Liver (tissue), 9 donors: ENCODE results near the gene PRTFDC1. TPM values are rescaled to one million over a fixed set of nuclear protein-coding genes. Genes with fewer than 3 reads are reported as not detected.
A peak's percentile ranks its signal among the peaks of the same experiment; 100 is the strongest.

Experiments used
- DNase-seq: peaks from one replicate; pipeline ENCODE4 v3.0.0-alpha.2; 2017; ENCODE audit warnings: low spot score
- H3K27ac ChIP-seq, 2 donors: one replicate each; pipeline ENCODE4 v1.7.0; 2013; ENCODE audit warnings: inconsistent platforms in 2 of 2, low read length in 2 of 2, control low read depth in 1 of 2, low read depth in 1 of 2, mild to moderate bottlenecking in 1 of 2
- H3K27me3 ChIP-seq, 4 donors: one replicate each; pipeline versions ENCODE4 v1.6.1 to v1.7.0; 2013; ENCODE audit warnings: low read length in 3 of 4, inconsistent platforms in 1 of 4, mild to moderate bottlenecking in 1 of 4, moderate library complexity in 1 of 4; ENCODE audit not compliant: control insufficient read depth in 4 of 4, insufficient read depth in 4 of 4
- H3K36me3 ChIP-seq, 4 donors: one replicate each; pipeline versions ENCODE4 v1.6.1 to v1.7.0; 2013; ENCODE audit warnings: low read length in 3 of 4, mild to moderate bottlenecking in 3 of 4, low read depth in 1 of 4, moderate library complexity in 1 of 4; ENCODE audit not compliant: control insufficient read depth in 4 of 4, insufficient read depth in 3 of 4
- H3K4me1 ChIP-seq, 4 donors: one replicate each; pipeline versions ENCODE4 v1.6.1 to v1.7.0; 2013; ENCODE audit warnings: low read length in 3 of 4, mild to moderate bottlenecking in 3 of 4, moderate library complexity in 1 of 4; ENCODE audit not compliant: control insufficient read depth in 4 of 4, insufficient read depth in 4 of 4
- H3K4me3 ChIP-seq, 3 donors: one replicate each; pipeline versions ENCODE4 v1.6.1 to v1.7.0; 2013; ENCODE audit warnings: low read length in 3 of 3, control low read depth in 1 of 3, low read depth in 1 of 3, mild to moderate bottlenecking in 1 of 3
- H3K9ac ChIP-seq, 2 donors: one replicate each; pipeline ENCODE4 v1.7.0; 2013; ENCODE audit warnings: low read length in 2 of 2, mild to moderate bottlenecking in 2 of 2, moderate library complexity in 2 of 2, control low read depth in 1 of 2, low read depth in 1 of 2
- H3K9me3 ChIP-seq, 4 donors: one replicate each; pipeline versions ENCODE4 v1.6.1 to v1.7.0; 2013; ENCODE audit warnings: low read length in 3 of 4; ENCODE audit not compliant: control insufficient read depth in 4 of 4
- ATF3 ChIP-seq: IDR thresholded peaks from 2 replicates; pipeline ENCODE4 v1.6.1; 2016; ENCODE audit warnings: antibody characterized with exemption
- CTCF ChIP-seq: fragments of 150-350 bp; IDR thresholded peaks from 2 replicates; pipeline ENCODE4 v1.5.1; 2017; ENCODE audit warnings: improper control_type of control experiment, low read depth, low read length; ENCODE audit not compliant: missing input control
- EGR1 ChIP-seq, 2 donors: IDR thresholded peaks; 2 replicates each; pipeline ENCODE4 v1.6.1; 2016 to 2018; ENCODE audit warnings: antibody characterized with exemption in 2 of 2, low read depth in 2 of 2
- FOXA1 ChIP-seq: IDR thresholded peaks from 2 replicates; pipeline ENCODE4 v1.6.1; 2016; ENCODE audit warnings: antibody characterized with exemption
- GABPA ChIP-seq, 2 donors: IDR thresholded peaks in 1 of 2; conservative IDR thresholded peaks in 1 of 2; 2 replicates each; pipeline ENCODE4 v1.6.1; 2016; ENCODE audit warnings: antibody characterized with exemption in 2 of 2, mild to moderate bottlenecking in 1 of 2, moderate library complexity in 1 of 2
- HNF4A ChIP-seq, 2 donors: conservative IDR thresholded peaks; 2 replicates each; pipeline ENCODE4 v1.6.1; 2016; ENCODE audit warnings: antibody characterized with exemption in 2 of 2, mild to moderate bottlenecking in 2 of 2
- JUND ChIP-seq, 2 donors: IDR thresholded peaks; 2 replicates each; pipeline ENCODE4 v1.6.1; 2016; ENCODE audit warnings: antibody characterized with exemption in 2 of 2
- RAD21 ChIP-seq, 2 donors: IDR thresholded peaks; 2 replicates each; pipeline ENCODE4 v1.6.1; 2016; ENCODE audit warnings: antibody characterized with exemption in 2 of 2, mild to moderate bottlenecking in 2 of 2
- RXRA ChIP-seq, 2 donors: IDR thresholded peaks; 2 replicates each; pipeline ENCODE4 v1.6.1; 2017 to 2018; ENCODE audit warnings: antibody characterized with exemption in 2 of 2, mild to moderate bottlenecking in 1 of 2
- SP1 ChIP-seq: IDR thresholded peaks from 2 replicates; pipeline ENCODE4 v1.6.1; 2018; ENCODE audit warnings: antibody characterized with exemption, mild to moderate bottlenecking
- TAF1 ChIP-seq: conservative IDR thresholded peaks from 2 replicates; pipeline ENCODE4 v1.6.1; 2016; ENCODE audit warnings: antibody characterized with exemption, mild to moderate bottlenecking
- YY1 ChIP-seq: IDR thresholded peaks from 2 replicates; pipeline ENCODE4 v1.6.1; 2016; ENCODE audit warnings: antibody characterized with exemption, mild to moderate bottlenecking
- WGBS: extraction: QIAGEN DNeasy Blood & Tissue Kit; methylation state at CpG from one replicate; pipeline ENCODE4 v1.1.7; 2013; 5-methylcytosine and 5-hydroxymethylcytosine counted together
- polyA plus RNA-seq, 2 donors: library from polyadenylated mRNA; stranded (reverse) in 1 of 2; unstranded in 1 of 2; fragments of 200-250 nt in 1 of 2; fragments of >200 nt in 1 of 2; fragmentation: Nextera tagmentation in 1 of 2; extraction: Ambion mirVana in 1 of 2; gene quantifications; one replicate each; pipeline versions ENCODE4 v1.2.1 to v1.2.3, GENCODE V29; 2013 to 2015
- total RNA-seq, 2 donors: library from RNA; depleted of rRNA; stranded (reverse); fragments of >200 nt; gene quantifications; one replicate each; pipeline ENCODE4 v1.2.3, GENCODE V29; 2014
- donor health status: healthy.
- donor health status: healthy.
- donor health status: healthy.
- donor health status: healthy.
- donor health status: healthy.

The PRTFDC1 gene
- total and polyA plus RNA-seq, 4 donors: 0.93 to 3.1 (median 1.9) TPM

GRCh38 chr10:24989867-24990266 lies 37.5 kb upstream of the PRTFDC1 start:
- no peak for DNase-seq
- no peak for TF ChIP-seq RXRA (IDR thresholded peaks at IDR 0.05)
- TF ChIP-seq HNF4A (conservative IDR thresholded peaks at IDR 0.05): no peak
- no peak for TF ChIP-seq SP1
- no peak for TF ChIP-seq GABPA (IDR thresholded peaks at IDR 0.05 in 1 of 2, conservative IDR thresholded peaks at IDR 0.05 in 1 of 2)
- TF ChIP-seq CTCF: peak; percentile 10
- no peak for TF ChIP-seq JUND (IDR thresholded peaks at IDR 0.05)
- peak; percentile 63 to 69 for TF ChIP-seq RAD21 (IDR thresholded peaks at IDR 0.05)
- Histone ChIP-seq H3K27me3 (no peaks in the 10 kb centered on the region), H3K9me3 (no peaks in the 10 kb centered on the region), H3K36me3 (no peaks in the 10 kb centered on the region), H3K27ac (no peak overlapping the region), H3K4me1 (peaks cover 0 to 6% (median 0%) of the 10 kb centered on the region in 4 donors), H3K4me3 (no peak overlapping the region), H3K9ac (no peak overlapping the region)
- WGBS: 41% methylated on average over 1 of the region's 1 CpG

- Histone ChIP-seq H3K4me3 (no peak overlapping the region), H3K9ac (no peak overlapping the region), H3K27ac (no peak overlapping the region), H3K36me3 (no peaks in the 10 kb centered on the region), H3K9me3 (no peaks in the 10 kb centered on the region), H3K4me1 (peaks cover 0 to 6% (median 0%) of the 10 kb centered on the region in 4 donors), H3K27me3 (no peaks in the 10 kb centered on the region)
- DNase-seq: no peak
- no peak for TF ChIP-seq GABPA (IDR thresholded peaks at IDR 0.05 in 1 of 2, conservative IDR thresholded peaks at IDR 0.05 in 1 of 2)
- 74% methylated on average over 12 of the region's 12 CpGs for WGBS
Measured at GRCh38 chr10:24988831-24989640, 36.6 kb upstream of the PRTFDC1 start.

- Histone ChIP-seq H3K4me3 (no peak overlapping the region), H3K27ac (no peak overlapping the region), H3K4me1 (no peaks in the 10 kb centered on the region), H3K36me3 (no peaks in the 10 kb centered on the region), H3K9me3 (no peaks in the 10 kb centered on the region), H3K27me3 (no peaks in the 10 kb centered on the region), H3K9ac (no peak overlapping the region)
- no peak for DNase-seq
- TF ChIP-seq FOXA1 (no peak), HNF4A (conservative IDR thresholded peaks at IDR 0.05) (no peak), YY1 (no peak), ATF3 (no peak), EGR1 (IDR thresholded peaks at IDR 0.05; ENCODE audit: low read depth in 2 of 2) (no peak), SP1 (no peak), TAF1 (no peak), RXRA (IDR thresholded peaks at IDR 0.05) (no peak)
- 83% methylated on average over 3 of the region's 3 CpGs for WGBS
Measured at GRCh38 chr10:24984906-24985305, 32.5 kb upstream of the PRTFDC1 start.
